GM12865 (cell line): Measurements from ENCODE around the gene FAM20C.

Source experiments
- DNase-seq: peaks from one replicate; pipeline ENCODE4 v3.0.0; 2010; ENCODE audit warnings: low read depth
- H3K4me3 ChIP-seq: 2 replicates; pipeline ENCODE4 v1.5.1; 2011; ENCODE audit warnings: mild to moderate bottlenecking, low read depth, low read length, control low read depth
- CTCF ChIP-seq: IDR thresholded peaks from 2 replicates; pipeline ENCODE4 v1.5.1; 2011; ENCODE audit warnings: low read length, control low read depth, low read depth, inconsistent platforms; ENCODE audit not compliant: insufficient read depth; ENCODE audit errors: missing control alignments

FAM20C gene

GRCh38 chr7:183496-184292 lies 8.7 kb upstream of the FAM20C start:
- TF ChIP-seq CTCF: no peak
- no peak overlapping the region for H3K4me3 ChIP-seq
- DNase-seq: no peak

- no peak for DNase-seq
- no peak overlapping the region for H3K4me3 ChIP-seq
- TF ChIP-seq CTCF: no peak
Measured at GRCh38 chr7:184294-185264, 7.8 kb upstream of the FAM20C start.

GRCh38 chr7:186516-187113 lies 5.8 kb upstream of the FAM20C start:
- DNase-seq: no peak
- no peak overlapping the region for H3K4me3 ChIP-seq
- TF ChIP-seq CTCF: no peak

GRCh38 chr7:187227-187927 lies 5.0 kb upstream of the FAM20C start:
- H3K4me3 ChIP-seq: no peak overlapping the region
- DNase-seq: no peak
- no peak for TF ChIP-seq CTCF

GRCh38 chr7:188174-188573 lies 4.2 kb upstream of the FAM20C start:
- no peak overlapping the region for H3K4me3 ChIP-seq
- TF ChIP-seq CTCF: no peak
- no peak for DNase-seq

- DNase-seq: no peak
- H3K4me3 ChIP-seq: no peak overlapping the region
- TF ChIP-seq CTCF: no peak
Measured at GRCh38 chr7:188727-189500, 3.5 kb upstream of the FAM20C start.
